Measurements from ENCODE around the gene CEACAM6. TPM values are rescaled to one million over a fixed set of nuclear protein-coding genes. Genes with fewer than 3 reads are reported as not detected.
"Not testable (repeated sequence)": the region's sequence is repeated elsewhere in the genome, so short reads cannot be mapped to it uniquely, and the experiment has no call there.

The CEACAM6 gene
- total RNA-seq, 4 donors from 2014 or later: under 0.01 to 1.3 (median 0.69) TPM; not detected in 1

- H3K9me3 ChIP-seq: no peaks in the 10 kb centered on the region
- no peaks in the 10 kb centered on the region for H3K4me1 ChIP-seq
- H3K4me3 ChIP-seq: no peak within 1 kb of the TSS
- peaks cover 0 to 66% (median 9%) of the 10 kb centered on the region in 4 donors for H3K27me3 ChIP-seq
- TF ChIP-seq CTCF (IDR thresholded peaks at IDR 0.05) (no peak), POLR2AphosphoS5 (IDR thresholded peaks at IDR 0.05) (no peak), POLR2A (IDR thresholded peaks at IDR 0.05; ENCODE audit: low read depth) (no peak), EP300 (IDR thresholded peaks at IDR 0.05) (no peak)
- WGBS: 43% methylated on average over 4 of the region's 4 CpGs
- intact Hi-C loops (cut with DNase I): no loop called here
- no peaks in the 10 kb centered on the region for H3K36me3 ChIP-seq
- no peak for DNase-seq (ENCODE audit: extremely low spot score)
- H3K27ac ChIP-seq (replicated peaks in 1 of 4): no peak within 1 kb of the TSS
Observed at GRCh38 chr19:41708481-41708880, 46.8 kb upstream of the CEACAM6 start, which contains the start of gene CEACAM5. TSS of gene CEACAM5 (plus strand) at chr19:41708626. CDS start at chr19:41708732, 106 bp downstream.

GRCh38 chr19:41709516-41709915 is 45.8 kb upstream of the CEACAM6 start:
- 74% methylated on average over 8 of the region's 8 CpGs for WGBS
- H3K4me3 ChIP-seq; H3K4me1 ChIP-seq; DNase-seq (ENCODE audit: extremely low spot score); intact Hi-C loops (cut with DNase I); H3K9me3 ChIP-seq; H3K36me3 ChIP-seq; H3K27ac ChIP-seq (replicated peaks in 1 of 4): not testable (repeated sequence)
- peaks cover 0 to 64% (median 9%) of the 10 kb centered on the region in 4 donors for H3K27me3 ChIP-seq

GRCh38 chr19:41709951-41710645 is 45.2 kb upstream of the CEACAM6 start:
- no peaks in the 10 kb centered on the region for H3K4me1 ChIP-seq
- H3K27ac ChIP-seq (replicated peaks in 1 of 4): no peak overlapping the region
- 70% methylated on average over 6 of the region's 8 CpGs for WGBS
- DNase-seq (ENCODE audit: extremely low spot score): no peak
- no peak overlapping the region for H3K4me3 ChIP-seq
- H3K9me3 ChIP-seq: no peaks in the 10 kb centered on the region
- peaks cover 0 to 65% (median 9%) of the 10 kb centered on the region in 4 donors for H3K27me3 ChIP-seq
- intact Hi-C loops (cut with DNase I): no loop called here
- TF ChIP-seq CTCF (IDR thresholded peaks at IDR 0.05): no peak
- TF ChIP-seq EP300 (IDR thresholded peaks at IDR 0.05): no peak
- TF ChIP-seq POLR2A (IDR thresholded peaks at IDR 0.05; ENCODE audit: low read depth): no peak
- TF ChIP-seq POLR2AphosphoS5 (IDR thresholded peaks at IDR 0.05): no peak
- no peaks in the 10 kb centered on the region for H3K36me3 ChIP-seq

- no peak overlapping the region for H3K4me3 ChIP-seq
- H3K27ac ChIP-seq (replicated peaks in 1 of 4): no peak overlapping the region
- intact Hi-C loops (cut with DNase I): no loop called here
- no peaks in the 10 kb centered on the region for H3K4me1 ChIP-seq
- TF ChIP-seq EP300 (IDR thresholded peaks at IDR 0.05) (no peak), POLR2AphosphoS5 (IDR thresholded peaks at IDR 0.05) (no peak)
- H3K36me3 ChIP-seq: no peaks in the 10 kb centered on the region
- DNase-seq (ENCODE audit: extremely low spot score): no peak
- no peaks in the 10 kb centered on the region for H3K9me3 ChIP-seq
- peaks cover 0 to 64% (median 1%) of the 10 kb centered on the region in 4 donors for H3K27me3 ChIP-seq
- WGBS: 73% methylated on average over 10 of the region's 13 CpGs
Observed at GRCh38 chr19:41711376-41712261, 43.7 kb upstream of the CEACAM6 start.

- DNase-seq (ENCODE audit: extremely low spot score): no peak
- no peaks in the 10 kb centered on the region for H3K9me3 ChIP-seq
- H3K36me3 ChIP-seq: no peaks in the 10 kb centered on the region
- H3K27me3 ChIP-seq: peaks cover 0 to 73% (median 0%) of the 10 kb centered on the region in 4 donors
- 92% methylated on average over 2 of the region's 5 CpGs for WGBS
- no peak overlapping the region for H3K4me3 ChIP-seq
- TF ChIP-seq POLR2AphosphoS5 (IDR thresholded peaks at IDR 0.05) (no peak), CTCF (IDR thresholded peaks at IDR 0.05) (no peak), EP300 (IDR thresholded peaks at IDR 0.05) (no peak), POLR2A (IDR thresholded peaks at IDR 0.05; ENCODE audit: low read depth) (no peak)
- intact Hi-C loops (cut with DNase I): no loop called here
- H3K4me1 ChIP-seq: no peaks in the 10 kb centered on the region
- no peak overlapping the region for H3K27ac ChIP-seq (replicated peaks in 1 of 4)
Observed at GRCh38 chr19:41714598-41714997, 40.7 kb upstream of the CEACAM6 start.
